Small intestine (tissue), 7 donors: ENCODE measurements around the gene ZDHHC19. TPM values are rescaled to one million over a fixed set of nuclear protein-coding genes. Genes with fewer than 3 reads are reported as not detected.

Experiments used
- DNase-seq, 2 donors: peaks; one replicate each; pipeline versions ENCODE4 v3.0.0 to v3.0.0-alpha.2; 2013
- FAIRE-seq: peaks from 2 replicates; lab custom pipeline; 2012; peaks lifted over from hg19 to GRCh38; lab: Jason Lieb, UNC
- H3K27ac ChIP-seq, 3 donors: one replicate each; pipeline ENCODE4 v1.5.1; 2013; ENCODE audit warnings: low read length in 2 of 3, mild to moderate bottlenecking in 2 of 3, control low read depth in 1 of 3, inconsistent platforms in 1 of 3, low read depth in 1 of 3, moderate library complexity in 1 of 3
- H3K27me3 ChIP-seq, 3 donors: one replicate each; pipeline ENCODE4 v1.6.1; 2013; ENCODE audit warnings: low read length in 3 of 3, inconsistent platforms in 1 of 3; ENCODE audit not compliant: control insufficient read depth in 3 of 3, insufficient read depth in 3 of 3
- H3K36me3 ChIP-seq, 3 donors: one replicate each; pipeline ENCODE4 v1.6.1; 2013; ENCODE audit warnings: low read length in 3 of 3, inconsistent platforms in 1 of 3, low read depth in 1 of 3, mild to moderate bottlenecking in 1 of 3, moderate library complexity in 1 of 3; ENCODE audit not compliant: control insufficient read depth in 3 of 3, insufficient read depth in 2 of 3
- H3K4me1 ChIP-seq, 3 donors: one replicate each; pipeline ENCODE4 v1.6.1; 2013; ENCODE audit warnings: low read length in 2 of 3, inconsistent platforms in 1 of 3, low read depth in 1 of 3, mild to moderate bottlenecking in 1 of 3, moderate library complexity in 1 of 3; ENCODE audit not compliant: control insufficient read depth in 3 of 3, insufficient read depth in 2 of 3
- H3K4me3 ChIP-seq, 3 donors: one replicate each; pipeline ENCODE4 v1.5.1; 2013; ENCODE audit warnings: low read length in 3 of 3, control low read depth in 1 of 3, inconsistent platforms in 1 of 3, low read depth in 1 of 3, mild to moderate bottlenecking in 1 of 3, moderate library complexity in 1 of 3
- H3K9me3 ChIP-seq, 2 donors: one replicate each; pipeline ENCODE4 v1.6.1; 2013; ENCODE audit warnings: low read depth in 1 of 2, low read length in 1 of 2; ENCODE audit not compliant: control insufficient read depth in 2 of 2, insufficient read depth in 1 of 2
- WGBS, 3 donors: extraction: QIAGEN DNeasy Blood & Tissue Kit; methylation state at CpG; one replicate each; pipeline ENCODE4 v1.1.7; 2013; 5-methylcytosine and 5-hydroxymethylcytosine counted together
- polyA plus RNA-seq, 4 donors: library from polyadenylated mRNA; stranded (reverse) in 3 of 4; unstranded in 1 of 4; fragments of 200-250 nt in 3 of 4; fragments of 120-200 nt in 1 of 4; gene quantifications; one replicate each; pipeline versions ENCODE4 v1.2.1 to v1.2.3, GENCODE V29; 2013
- donor health status: healthy with polysubstance abuse.
- donor health status: control.
- donor health status: control.
- donor health status: Bipolar disorder and iron deficiency.
- donor health status: healthy.

The ZDHHC19 gene
- polyA plus RNA-seq, 4 donors: 0.22 to 0.40 TPM; not detected in 2

DNA sequence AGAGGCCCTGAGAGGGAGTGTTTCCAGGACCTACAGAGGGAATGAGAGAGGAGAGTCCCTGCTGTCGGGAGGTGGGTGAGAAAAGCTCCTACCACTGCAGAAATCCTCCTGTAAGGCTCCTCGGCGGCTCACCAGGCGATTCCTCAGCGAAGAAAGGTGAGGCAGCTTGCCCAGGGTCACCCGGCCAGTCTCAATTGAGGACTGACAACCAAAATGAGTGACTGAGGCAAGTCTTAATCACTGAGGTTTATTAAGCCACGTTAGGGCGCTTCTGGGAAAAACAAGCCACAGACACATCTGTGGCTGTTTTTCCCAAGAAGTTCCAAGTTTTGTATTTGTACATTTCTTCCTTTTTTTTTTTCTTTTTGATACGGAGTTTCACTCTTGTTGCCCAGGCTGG is 48.5 kb downstream of the ZDHHC19 start:
- Histone ChIP-seq H3K27me3 (no peaks in the 10 kb centered on the region), H3K4me3 (no peak overlapping the region), H3K36me3 (no peaks in the 10 kb centered on the region), H3K9me3 (no peaks in the 10 kb centered on the region), H3K27ac (no peak overlapping the region), H3K4me1 (peaks cover 0 to 29% (median 9%) of the 10 kb centered on the region in 3 donors)
- no peak for DNase-seq
- FAIRE-seq: no peak
- 76 to 87% (median 84%) methylated on average over 9 of the region's 9 CpGs for WGBS, 3 donors

GRCh38 chr3:196159952-196160804 is 51.0 kb downstream of the ZDHHC19 start:
- DNase-seq: peak; percentile 77 to 89
- H3K36me3 ChIP-seq: no peaks in the 10 kb centered on the region
- no peaks in the 10 kb centered on the region for H3K27me3 ChIP-seq
- peaks cover 0 to 29% (median 9%) of the 10 kb centered on the region in 3 donors for H3K4me1 ChIP-seq
- H3K4me3 ChIP-seq: no peak overlapping the region
- H3K9me3 ChIP-seq: no peaks in the 10 kb centered on the region
- WGBS, 3 donors: 8 to 35% (median 25%) methylated on average over 15 of the region's 15 CpGs
- FAIRE-seq: no peak
- peak overlapping the region; percentile 75 to 89 (median 82) for H3K27ac ChIP-seq

DNA sequence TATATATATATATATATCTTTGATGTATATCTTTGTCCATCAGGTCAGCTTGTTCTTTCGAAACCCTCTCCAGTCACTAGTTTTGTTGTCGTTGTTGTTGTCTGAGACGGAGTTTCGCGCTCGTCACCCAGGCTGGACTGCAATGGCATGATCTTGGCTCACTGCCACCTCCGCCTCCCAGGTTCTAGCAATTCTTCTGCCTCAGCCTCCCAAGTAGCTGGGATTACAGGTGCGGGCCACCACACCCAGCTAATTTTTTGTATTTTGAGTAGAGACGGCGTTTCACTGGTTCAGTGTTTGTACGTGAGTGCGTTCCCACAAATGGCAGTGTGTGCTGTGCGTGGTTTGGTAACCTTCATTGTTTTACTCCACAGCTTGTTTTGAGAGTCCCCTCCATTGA is 51.7 kb downstream of the ZDHHC19 start:
- FAIRE-seq (no peak), DNase-seq (no peak)
- 78 to 89% (median 83%) methylated on average over 13 of the region's 13 CpGs for WGBS, 3 donors
- Histone ChIP-seq H3K4me3 (no peak overlapping the region), H3K36me3 (no peaks in the 10 kb centered on the region), H3K27me3 (no peaks in the 10 kb centered on the region), H3K9me3 (no peaks in the 10 kb centered on the region), H3K4me1 (peaks cover 0 to 29% (median 9%) of the 10 kb centered on the region in 3 donors), H3K27ac (peak overlapping the region; percentile 75 to 89 (median 82))

GRCh38 chr3:196156160-196156559 is 55.0 kb downstream of the ZDHHC19 start:
- H3K36me3 ChIP-seq: no peaks in the 10 kb centered on the region
- peaks cover 0 to 16% (median 1%) of the 10 kb centered on the region in 3 donors for H3K4me1 ChIP-seq
- 84 to 96% (median 90%) methylated on average over 6 of the region's 6 CpGs for whole genome bisulfite sequencing, 3 donors
- H3K27me3 ChIP-seq: no peaks in the 10 kb centered on the region
- DNase-seq (no peak), FAIRE-seq (no peak)
- H3K9me3 ChIP-seq: no peaks in the 10 kb centered on the region
- H3K27ac ChIP-seq: no peak overlapping the region
- no peak overlapping the region for H3K4me3 ChIP-seq

DNA sequence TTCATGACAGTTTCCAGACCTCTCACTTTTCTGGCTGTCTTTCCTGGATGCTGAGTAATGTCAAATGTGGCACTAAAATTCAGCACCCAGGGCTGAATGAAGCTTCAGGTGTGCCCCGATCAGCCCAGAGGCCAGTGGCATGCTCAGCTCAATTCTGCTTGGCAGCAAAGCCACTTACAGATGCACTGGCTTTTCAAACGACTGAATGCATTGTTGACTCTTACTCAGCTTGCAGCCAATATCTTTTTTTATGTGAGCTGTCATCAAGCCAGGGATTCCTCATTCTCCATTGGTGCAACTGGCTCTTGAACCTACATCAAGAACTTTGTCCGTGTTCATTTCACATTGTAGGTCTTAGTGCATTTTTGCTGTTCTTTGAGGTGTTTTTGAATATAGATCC is 60.7 kb downstream of the ZDHHC19 start:
- no peak for DNase-seq
- no peaks in the 10 kb centered on the region for H3K4me1 ChIP-seq
- no peak overlapping the region for H3K27ac ChIP-seq
- no peak overlapping the region for H3K4me3 ChIP-seq
- FAIRE-seq: no peak
- no peaks in the 10 kb centered on the region for H3K27me3 ChIP-seq
- H3K36me3 ChIP-seq: no peaks in the 10 kb centered on the region
- 61 to 71% (median 64%) methylated on average over 3 of the region's 3 CpGs for WGBS, 3 donors
- peaks cover 0 to 10% of the 10 kb centered on the region in 2 donors for H3K9me3 ChIP-seq

GRCh38 chr3:196149831-196150301 is 61.3 kb downstream of the ZDHHC19 start:
- no peaks in the 10 kb centered on the region for H3K27me3 ChIP-seq
- no peak overlapping the region for H3K27ac ChIP-seq
- no peaks in the 10 kb centered on the region for H3K4me1 ChIP-seq
- DNase-seq (no peak), FAIRE-seq (no peak)
- peaks cover 0 to 13% of the 10 kb centered on the region in 2 donors for H3K9me3 ChIP-seq
- no peaks in the 10 kb centered on the region for H3K36me3 ChIP-seq
- no peak overlapping the region for H3K4me3 ChIP-seq
- WGBS, 3 donors: 85 to 95% (median 92%) methylated on average over 7 of the region's 7 CpGs

DNA sequence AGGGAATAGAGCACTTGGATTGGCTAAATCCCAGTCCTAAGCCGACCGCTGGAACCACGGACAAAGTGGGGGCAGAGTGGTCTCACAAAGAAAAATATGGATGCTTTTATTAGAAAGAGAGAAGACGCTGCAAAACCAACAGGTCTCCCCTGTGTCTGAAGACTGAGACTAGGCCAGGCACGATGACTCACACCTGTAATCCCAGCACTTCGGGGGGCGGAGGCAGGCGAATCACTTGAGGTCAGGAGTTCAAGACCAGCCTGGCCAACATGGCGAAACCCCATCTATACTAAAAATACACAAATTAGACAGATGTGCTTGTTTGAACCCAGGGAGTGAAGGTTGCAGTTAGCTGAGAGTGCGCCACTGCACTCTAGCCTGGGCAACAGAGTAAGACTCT is 61.8 kb downstream of the ZDHHC19 start:
- no peak for DNase-seq
- H3K36me3 ChIP-seq: no peaks in the 10 kb centered on the region
- 71 to 86% (median 81%) methylated on average over 10 of the region's 10 CpGs for WGBS, 3 donors

More for the DNA sequence above, 61.8 kb downstream of the ZDHHC19 start:
- peaks cover 0 to 15% of the 10 kb centered on the region in 2 donors for H3K9me3 ChIP-seq
- FAIRE-seq: no peak
- H3K27me3 ChIP-seq: no peaks in the 10 kb centered on the region
- H3K4me3 ChIP-seq: no peak overlapping the region
- H3K4me1 ChIP-seq: no peaks in the 10 kb centered on the region
- no peak overlapping the region for H3K27ac ChIP-seq
